Measurements from ENCODE around the gene CTCFL.

The CTCFL gene

GRCh38 chr20:57524511-57525176 lies at the start of gene CTCFL:
Gene CTCFL, minus strand, starts transcription at chr20:57525140. Its CDS starts 935 bp downstream, at chr20:57524205.
- H3K9ac ChIP-seq (ENCODE audit: low read depth, low read length) = no peak within 1 kb of the TSS
- no peaks in the 10 kb centered on the region for H3K36me3 ChIP-seq (ENCODE audit: insufficient read depth, low read length)
- no peaks in the 10 kb centered on the region for H3K4me1 ChIP-seq (ENCODE audit: insufficient read depth, low read length)
- H3K9me3 ChIP-seq (ENCODE audit: control insufficient read depth, insufficient read depth, low read length) = no peaks in the 10 kb centered on the region

- no peaks in the 10 kb centered on the region for H3K36me3 ChIP-seq (ENCODE audit: insufficient read depth, low read length)
- H3K9me3 ChIP-seq (ENCODE audit: control insufficient read depth, insufficient read depth, low read length) = no peaks in the 10 kb centered on the region
- H3K9ac ChIP-seq (ENCODE audit: low read depth, low read length) = no peak overlapping the region
- H3K4me1 ChIP-seq (ENCODE audit: insufficient read depth, low read length) = peaks cover 12% of the 10 kb centered on the region
Observed at GRCh38 chr20:57573894-57574293, 49.0 kb upstream of the CTCFL start.

GRCh38 chr20:57573242-57573641 lies 48.3 kb upstream of the CTCFL start:
- H3K36me3 ChIP-seq (ENCODE audit: insufficient read depth, low read length) = no peaks in the 10 kb centered on the region
- H3K9me3 ChIP-seq (ENCODE audit: control insufficient read depth, insufficient read depth, low read length) = no peaks in the 10 kb centered on the region
- no peak overlapping the region for H3K9ac ChIP-seq (ENCODE audit: low read depth, low read length)
- H3K4me1 ChIP-seq (ENCODE audit: insufficient read depth, low read length) = peaks cover 12% of the 10 kb centered on the region

- peaks cover 12% of the 10 kb centered on the region for H3K4me1 ChIP-seq (ENCODE audit: insufficient read depth, low read length)
- H3K9me3 ChIP-seq (ENCODE audit: control insufficient read depth, insufficient read depth, low read length) = no peaks in the 10 kb centered on the region
- no peak overlapping the region for H3K9ac ChIP-seq (ENCODE audit: low read depth, low read length)
- no peaks in the 10 kb centered on the region for H3K36me3 ChIP-seq (ENCODE audit: insufficient read depth, low read length)
Observed at GRCh38 chr20:57571782-57572416, 47.0 kb upstream of the CTCFL start.

GRCh38 chr20:57570920-57571319 lies 46.0 kb upstream of the CTCFL start:
- Histone ChIP-seq H3K9ac (ENCODE audit: low read depth, low read length) (no peak overlapping the region), H3K36me3 (ENCODE audit: insufficient read depth, low read length) (no peaks in the 10 kb centered on the region), H3K9me3 (ENCODE audit: control insufficient read depth, insufficient read depth, low read length) (no peaks in the 10 kb centered on the region), H3K4me1 (ENCODE audit: insufficient read depth, low read length) (peaks cover 9% of the 10 kb centered on the region)

GRCh38 chr20:57570145-57570850 lies 45.4 kb upstream of the CTCFL start:
- H3K36me3 ChIP-seq (ENCODE audit: insufficient read depth, low read length) = no peaks in the 10 kb centered on the region
- peaks cover 9% of the 10 kb centered on the region for H3K4me1 ChIP-seq (ENCODE audit: insufficient read depth, low read length)
- no peak overlapping the region for H3K9ac ChIP-seq (ENCODE audit: low read depth, low read length)
- H3K9me3 ChIP-seq (ENCODE audit: control insufficient read depth, insufficient read depth, low read length) = no peaks in the 10 kb centered on the region

GRCh38 chr20:57568960-57569359 lies 44.0 kb upstream of the CTCFL start:
- no peak overlapping the region for H3K9ac ChIP-seq (ENCODE audit: low read depth, low read length)
- no peaks in the 10 kb centered on the region for H3K9me3 ChIP-seq (ENCODE audit: control insufficient read depth, insufficient read depth, low read length)
- peaks cover 7% of the 10 kb centered on the region for H3K4me1 ChIP-seq (ENCODE audit: insufficient read depth, low read length)
- no peaks in the 10 kb centered on the region for H3K36me3 ChIP-seq (ENCODE audit: insufficient read depth, low read length)

GRCh38 chr20:57568088-57568896 lies 43.4 kb upstream of the CTCFL start:
- Histone ChIP-seq H3K4me1 (ENCODE audit: insufficient read depth, low read length) (peaks cover under 1% of the 10 kb centered on the region; the same call in 1 of the 2 replicates), H3K9me3 (ENCODE audit: control insufficient read depth, insufficient read depth, low read length) (no peaks in the 10 kb centered on the region), H3K9ac (ENCODE audit: low read depth, low read length) (no peak overlapping the region), H3K36me3 (ENCODE audit: insufficient read depth, low read length) (no peaks in the 10 kb centered on the region)

GRCh38 chr20:57567471-57568079 lies 42.6 kb upstream of the CTCFL start:
- Histone ChIP-seq H3K36me3 (ENCODE audit: insufficient read depth, low read length) (no peaks in the 10 kb centered on the region), H3K9me3 (ENCODE audit: control insufficient read depth, insufficient read depth, low read length) (no peaks in the 10 kb centered on the region), H3K9ac (ENCODE audit: low read depth, low read length) (no peak overlapping the region), H3K4me1 (ENCODE audit: insufficient read depth, low read length) (no peaks in the 10 kb centered on the region)

- Histone ChIP-seq H3K36me3 (ENCODE audit: insufficient read depth, low read length) (no peaks in the 10 kb centered on the region), H3K4me1 (ENCODE audit: insufficient read depth, low read length) (no peaks in the 10 kb centered on the region), H3K9me3 (ENCODE audit: control insufficient read depth, insufficient read depth, low read length) (no peaks in the 10 kb centered on the region), H3K9ac (ENCODE audit: low read depth, low read length) (no peak overlapping the region)
Observed at GRCh38 chr20:57566803-57567459, 42.0 kb upstream of the CTCFL start.

- Histone ChIP-seq H3K9ac (ENCODE audit: low read depth, low read length) (no peak overlapping the region), H3K9me3 (ENCODE audit: control insufficient read depth, insufficient read depth, low read length) (no peaks in the 10 kb centered on the region), H3K36me3 (ENCODE audit: insufficient read depth, low read length) (no peaks in the 10 kb centered on the region), H3K4me1 (ENCODE audit: insufficient read depth, low read length) (no peaks in the 10 kb centered on the region)
Observed at GRCh38 chr20:57566399-57566798, 41.5 kb upstream of the CTCFL start.

- no peaks in the 10 kb centered on the region for H3K4me1 ChIP-seq (ENCODE audit: insufficient read depth, low read length)
- no peaks in the 10 kb centered on the region for H3K36me3 ChIP-seq (ENCODE audit: insufficient read depth, low read length)
- H3K9ac ChIP-seq (ENCODE audit: low read depth, low read length) = no peak overlapping the region
- no peaks in the 10 kb centered on the region for H3K9me3 ChIP-seq (ENCODE audit: control insufficient read depth, insufficient read depth, low read length)
Observed at GRCh38 chr20:57564951-57565642, 40.2 kb upstream of the CTCFL start.

- Histone ChIP-seq H3K4me1 (ENCODE audit: insufficient read depth, low read length) (no peaks in the 10 kb centered on the region), H3K36me3 (ENCODE audit: insufficient read depth, low read length) (no peaks in the 10 kb centered on the region), H3K9ac (ENCODE audit: low read depth, low read length) (no peak overlapping the region), H3K9me3 (ENCODE audit: control insufficient read depth, insufficient read depth, low read length) (no peaks in the 10 kb centered on the region)
Observed at GRCh38 chr20:57564180-57564802, 39.4 kb upstream of the CTCFL start.

Measured in ES-I3 (cell line).